Peyer's patch (tissue), 4 donors: ENCODE data around the gene MVK.

Experiments used
- POLR2A ChIP-seq, 2 donors: fragments of 450-650 bp; IDR thresholded peaks; one replicate each; pipeline ENCODE4 v1.5.1; 2017; ENCODE audit warnings: antibody characterized with exemption in 2 of 2, mild to moderate bottlenecking in 2 of 2, moderate library complexity in 2 of 2
- TF ChIP-seq, protein P1 (sequence below), 6 experiments: fragments of 450-650 bp in 4 of 6; fragments of 200-600 bp in 2 of 6; sonication (generic) in 1 of 6; IDR thresholded peaks; one replicate each; pipeline ENCODE4 v1.5.1; 2017 to 2019; ENCODE audit warnings: antibody characterized with exemption in 6 of 6, mild to moderate bottlenecking in 3 of 6, moderate library complexity in 1 of 6

DNA sequence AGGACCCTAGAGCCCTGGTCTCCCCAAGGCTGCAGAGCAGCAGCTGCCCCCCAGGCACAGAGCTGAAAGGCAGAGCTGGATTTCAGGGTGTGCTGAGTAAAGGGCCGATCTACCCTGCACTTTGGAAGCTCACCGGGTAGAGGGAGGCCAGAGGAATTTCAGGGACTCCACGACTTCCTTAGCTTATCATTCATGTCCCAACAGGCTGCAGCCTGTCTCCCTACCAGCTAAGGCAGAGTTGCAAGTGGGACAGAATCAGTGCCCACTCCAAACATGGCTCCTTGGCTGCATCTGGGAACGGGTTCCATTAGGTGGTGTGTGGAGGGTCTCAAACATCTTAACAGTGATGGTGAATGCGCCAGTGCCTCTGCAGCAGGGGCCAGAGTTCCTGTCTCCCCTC is 27.8 kb upstream of the MVK start:
- TF ChIP-seq, protein P1, sequence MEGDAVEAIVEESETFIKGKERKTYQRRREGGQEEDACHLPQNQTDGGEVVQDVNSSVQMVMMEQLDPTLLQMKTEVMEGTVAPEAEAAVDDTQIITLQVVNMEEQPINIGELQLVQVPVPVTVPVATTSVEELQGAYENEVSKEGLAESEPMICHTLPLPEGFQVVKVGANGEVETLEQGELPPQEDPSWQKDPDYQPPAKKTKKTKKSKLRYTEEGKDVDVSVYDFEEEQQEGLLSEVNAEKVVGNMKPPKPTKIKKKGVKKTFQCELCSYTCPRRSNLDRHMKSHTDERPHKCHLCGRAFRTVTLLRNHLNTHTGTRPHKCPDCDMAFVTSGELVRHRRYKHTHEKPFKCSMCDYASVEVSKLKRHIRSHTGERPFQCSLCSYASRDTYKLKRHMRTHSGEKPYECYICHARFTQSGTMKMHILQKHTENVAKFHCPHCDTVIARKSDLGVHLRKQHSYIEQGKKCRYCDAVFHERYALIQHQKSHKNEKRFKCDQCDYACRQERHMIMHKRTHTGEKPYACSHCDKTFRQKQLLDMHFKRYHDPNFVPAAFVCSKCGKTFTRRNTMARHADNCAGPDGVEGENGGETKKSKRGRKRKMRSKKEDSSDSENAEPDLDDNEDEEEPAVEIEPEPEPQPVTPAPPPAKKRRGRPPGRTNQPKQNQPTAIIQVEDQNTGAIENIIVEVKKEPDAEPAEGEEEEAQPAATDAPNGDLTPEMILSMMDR (IDR thresholded peaks at IDR 0.05): no peak
- no peak for TF ChIP-seq POLR2A (IDR thresholded peaks at IDR 0.05)
